Stimulated activated naive CD8-positive, alpha-beta T cell treated with anti-CD3 and anti-CD28 coated beads, Interleukin-15, amount 100 ng/mL, for 72 hours (primary cell): ENCODE measurements around the gene MRPS27.

Experiments
- ATAC-seq: fragments of 150-1000 bp; cut with Tn5 transposase; 2 replicates; pipeline ENCODE4 v1.10.0; 2021; ENCODE audit warnings: mild to moderate bottlenecking, moderate library complexity
- DNase-seq, 2 donors: peaks; one replicate each; pipeline ENCODE4 v3.0.0; 2021 to 2022
- H3K27ac Mint-ChIP-seq, 2 donors: one replicate each; pipeline ENCODE4 v1.8.0; 2022; ENCODE audit warnings: mild to moderate bottlenecking in 2 of 2, mixed read lengths in 2 of 2, moderate library complexity in 2 of 2
- H3K27me3 Mint-ChIP-seq: one replicate; pipeline ENCODE4 v1.8.0; 2022; ENCODE audit warnings: mixed read lengths
- H3K4me1 Mint-ChIP-seq: one replicate; pipeline ENCODE4 v1.8.0; 2022; ENCODE audit warnings: mild to moderate bottlenecking, mixed read lengths
- H3K4me3 Mint-ChIP-seq, 2 donors: one replicate each; pipeline ENCODE4 v1.8.0; 2022; ENCODE audit warnings: mild to moderate bottlenecking in 2 of 2, mixed read lengths in 2 of 2, moderate library complexity in 1 of 2
- H3K9me3 Mint-ChIP-seq, 2 donors: one replicate each; pipeline ENCODE4 v1.8.0; 2022; ENCODE audit warnings: mixed read lengths in 2 of 2

Gene MRPS27

DNA sequence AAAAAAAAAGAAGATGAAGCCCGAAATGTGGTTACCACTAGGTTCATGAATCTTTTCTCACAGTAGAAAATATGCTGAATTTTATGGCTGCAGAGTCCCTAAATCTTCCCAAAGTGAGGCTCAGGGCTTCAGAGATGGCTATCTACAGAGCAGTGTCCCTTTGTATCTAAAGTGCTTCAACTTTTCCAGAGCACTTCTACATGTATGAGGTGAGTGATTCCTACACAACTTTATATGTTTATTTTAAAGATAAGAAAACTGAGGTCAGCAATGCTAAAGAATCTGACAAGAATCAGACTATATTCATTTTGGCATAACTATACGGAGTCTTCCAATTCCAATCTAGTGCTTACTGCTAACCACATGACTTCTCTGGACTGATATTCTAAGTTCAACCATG lies 53.2 kb downstream of the MRPS27 start:
- peaks cover 10% of the 10 kb centered on the region for H3K4me1 Mint-ChIP-seq
- no peak for ATAC-seq
- no peak overlapping the region for H3K4me3 Mint-ChIP-seq

DNA sequence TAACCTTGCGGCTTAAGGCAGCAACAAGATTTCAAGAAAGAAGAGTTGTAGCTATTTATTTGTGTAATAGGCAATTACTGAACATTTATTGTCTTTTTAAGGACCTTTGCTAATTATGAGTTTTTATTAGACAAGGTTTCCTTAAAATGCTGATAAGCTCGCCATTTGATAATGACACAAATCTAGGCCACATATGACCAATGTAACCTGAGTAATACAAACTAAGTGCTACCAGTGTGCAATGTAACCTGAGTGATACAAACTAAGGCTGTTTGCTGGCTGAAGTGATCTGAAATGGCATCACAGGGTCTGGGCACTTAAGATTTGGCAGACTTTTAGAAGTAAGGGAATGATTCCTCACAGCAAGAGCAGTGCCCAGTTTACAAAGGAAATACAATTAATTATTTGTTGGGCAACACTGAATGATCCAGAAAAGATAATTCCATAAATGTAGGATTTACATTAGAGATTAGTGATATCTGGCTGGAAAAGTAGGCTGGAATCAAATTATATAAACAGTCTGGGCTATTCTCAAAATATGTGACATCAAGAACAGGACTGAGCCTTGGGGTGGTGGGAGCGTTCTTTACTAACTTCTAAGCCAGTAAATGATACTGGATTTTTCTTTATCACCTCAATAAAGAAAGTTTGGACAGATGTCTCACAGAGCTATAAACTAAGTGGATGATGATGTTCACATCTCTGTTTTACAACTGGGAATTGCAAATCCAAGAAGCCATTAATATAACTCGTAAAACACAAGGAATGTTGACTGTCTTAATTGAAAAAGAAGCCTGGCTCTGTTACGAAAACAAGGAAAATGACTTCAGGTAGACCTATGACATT lies 54.8 kb downstream of the MRPS27 start:
- H3K27me3 Mint-ChIP-seq: no peaks in the 10 kb centered on the region
- H3K4me3 Mint-ChIP-seq: no peak overlapping the region
- H3K9me3 Mint-ChIP-seq: no peaks in the 10 kb centered on the region
- DNase-seq (no peak), ATAC-seq (no peak)
- peaks cover 10% of the 10 kb centered on the region for H3K4me1 Mint-ChIP-seq
- H3K27ac Mint-ChIP-seq: no peak overlapping the region

More for the DNA sequence above, 53.2 kb downstream of the MRPS27 start:
- no peaks in the 10 kb centered on the region for H3K9me3 Mint-ChIP-seq
- H3K27ac Mint-ChIP-seq: no peak overlapping the region
- H3K27me3 Mint-ChIP-seq: no peaks in the 10 kb centered on the region
- DNase-seq: no peak

DNA sequence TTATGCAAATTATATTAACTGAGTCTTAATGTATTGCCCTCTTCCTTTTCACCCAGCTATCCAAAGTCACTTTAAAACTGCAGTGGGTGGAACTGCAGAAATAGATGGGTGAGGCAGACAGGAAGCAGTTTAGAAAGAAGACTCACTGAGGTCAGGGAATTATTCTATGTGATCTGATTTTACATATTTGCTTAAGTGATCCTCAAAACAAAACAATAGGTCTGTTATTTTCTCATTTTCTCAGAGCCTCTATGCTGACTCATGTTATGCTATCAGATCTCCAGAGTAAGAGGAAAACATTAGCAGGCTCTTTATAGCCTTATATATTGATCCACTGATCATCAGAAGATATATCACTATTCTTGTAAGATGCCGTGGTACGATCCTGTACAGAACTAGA lies 63.5 kb downstream of the MRPS27 start:
- Mint-ChIP-seq H3K27ac (no peak overlapping the region), H3K27me3 (no peaks in the 10 kb centered on the region), H3K4me3 (no peak overlapping the region), H3K9me3 (no peaks in the 10 kb centered on the region), H3K4me1 (peaks cover 6% of the 10 kb centered on the region)
- ATAC-seq (no peak), DNase-seq (no peak)

GRCh38 chr5:72255670-72256069 lies 64.4 kb downstream of the MRPS27 start:
- Mint-ChIP-seq H3K4me3 (no peak overlapping the region), H3K9me3 (no peaks in the 10 kb centered on the region), H3K4me1 (peaks cover 6% of the 10 kb centered on the region), H3K27me3 (no peaks in the 10 kb centered on the region), H3K27ac (no peak overlapping the region)
- ATAC-seq (no peak), DNase-seq (no peak)

DNA sequence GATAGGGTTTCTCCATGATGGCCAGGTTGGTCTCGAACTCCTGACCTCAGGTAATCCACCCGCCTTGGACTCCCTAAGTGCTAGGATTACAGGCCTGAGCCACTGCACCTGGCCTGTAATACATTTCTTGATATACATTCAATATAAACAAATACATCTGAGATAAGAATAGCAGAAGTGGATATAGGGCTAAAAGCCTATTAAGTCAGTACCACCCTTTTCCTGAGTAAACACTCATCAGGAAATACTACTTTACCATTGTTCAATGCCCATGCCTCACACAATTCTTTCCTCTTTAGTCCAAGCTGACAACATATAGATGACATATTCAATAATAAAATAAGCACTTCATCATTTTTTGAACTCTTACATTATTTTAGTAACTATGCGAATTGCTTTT lies 64.8 kb downstream of the MRPS27 start:
- Mint-ChIP-seq H3K9me3 (no peaks in the 10 kb centered on the region), H3K4me3 (no peak overlapping the region), H3K27me3 (no peaks in the 10 kb centered on the region), H3K4me1 (peaks cover 6% of the 10 kb centered on the region), H3K27ac (no peak overlapping the region)
- DNase-seq (no peak), ATAC-seq (no peak)

- Mint-ChIP-seq H3K9me3 (no peaks in the 10 kb centered on the region), H3K27me3 (no peaks in the 10 kb centered on the region), H3K4me1 (peaks cover 5% of the 10 kb centered on the region), H3K27ac (no peak overlapping the region), H3K4me3 (no peak overlapping the region)
- no peak for DNase-seq
- ATAC-seq: no peak
Observed at GRCh38 chr5:72252574-72253155, 67.4 kb downstream of the MRPS27 start.

DNA sequence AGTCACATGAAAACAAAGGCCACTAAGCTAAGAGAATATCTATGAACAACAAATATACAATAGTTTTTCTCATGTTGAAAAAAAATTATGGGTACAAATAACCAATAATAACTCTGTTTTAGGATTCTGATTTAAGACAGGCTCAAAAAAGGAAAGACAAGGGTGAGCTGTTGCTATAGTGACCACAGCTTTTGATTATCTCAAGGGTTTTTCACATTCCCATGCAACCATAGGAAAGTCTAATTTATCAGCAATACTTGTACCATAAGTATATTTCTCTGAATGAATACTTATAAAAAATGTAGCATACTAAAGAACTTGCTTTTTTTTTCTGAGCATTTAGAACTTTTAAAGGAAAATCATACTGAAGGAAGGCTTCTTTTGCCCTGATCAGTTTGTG lies 68.0 kb downstream of the MRPS27 start:
- no peak overlapping the region for H3K27ac Mint-ChIP-seq
- H3K4me1 Mint-ChIP-seq: peaks cover 4% of the 10 kb centered on the region
- DNase-seq (no peak), ATAC-seq (no peak)
- H3K27me3 Mint-ChIP-seq: no peaks in the 10 kb centered on the region
- H3K9me3 Mint-ChIP-seq: no peaks in the 10 kb centered on the region
- no peak overlapping the region for H3K4me3 Mint-ChIP-seq

DNA sequence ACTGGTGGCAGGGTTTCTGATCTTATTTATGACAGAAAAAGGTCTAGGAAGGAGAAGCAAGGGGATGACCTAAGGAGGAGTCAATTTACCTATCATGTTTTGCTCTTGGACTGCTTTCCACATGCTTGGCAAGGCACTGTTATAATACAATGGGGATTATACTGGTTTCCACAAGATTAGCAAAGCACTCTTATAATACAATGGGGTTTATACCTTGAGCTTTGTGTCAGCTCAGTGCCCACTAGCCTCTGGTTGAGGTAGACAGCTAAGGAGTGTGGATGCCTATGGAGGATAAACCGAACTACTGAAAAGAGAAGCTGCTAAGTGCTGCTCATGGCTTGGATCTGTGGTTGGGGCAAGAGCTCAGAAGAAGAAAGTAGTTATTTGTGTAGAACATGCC lies 68.7 kb downstream of the MRPS27 start:
- ATAC-seq: no peak
- H3K4me1 Mint-ChIP-seq: peaks cover 10% of the 10 kb centered on the region
- no peak overlapping the region for H3K4me3 Mint-ChIP-seq
- H3K27ac Mint-ChIP-seq: peak overlapping the region in 1 of 2 donors; percentile 28
- H3K27me3 Mint-ChIP-seq: no peaks in the 10 kb centered on the region
- no peaks in the 10 kb centered on the region for H3K9me3 Mint-ChIP-seq
- no peak for DNase-seq

DNA sequence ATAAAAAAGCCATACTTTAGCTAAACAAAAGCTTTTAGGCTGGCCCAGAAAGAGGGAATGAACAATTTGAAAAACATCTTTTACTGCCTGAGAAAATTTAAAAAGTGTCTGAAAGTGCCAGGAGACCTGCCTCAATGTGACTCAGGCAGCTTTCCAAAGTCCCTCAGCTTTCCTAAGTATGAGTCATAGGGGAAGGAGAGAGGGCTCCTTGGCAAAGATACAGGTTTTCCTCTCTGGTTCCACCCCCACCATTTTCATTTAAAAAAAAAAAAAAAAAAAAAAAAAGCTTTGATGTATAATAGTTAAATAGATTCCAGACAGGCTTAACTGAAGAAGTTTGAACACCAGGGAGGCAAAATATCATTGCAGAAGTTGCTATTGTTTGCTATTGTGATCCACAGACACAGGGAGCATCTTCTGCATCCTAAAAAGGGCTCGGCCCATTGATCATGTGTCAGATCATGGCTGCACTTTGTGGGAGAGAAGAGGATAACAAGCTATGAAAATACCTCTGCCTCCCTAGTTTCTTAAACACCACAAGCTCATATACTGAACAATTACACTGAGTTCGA lies 71.5 kb downstream of the MRPS27 start:
- H3K9me3 Mint-ChIP-seq: no peaks in the 10 kb centered on the region
- no peak for DNase-seq
- no peaks in the 10 kb centered on the region for H3K27me3 Mint-ChIP-seq
- no peak for ATAC-seq
- no peak overlapping the region for H3K27ac Mint-ChIP-seq
- no peak overlapping the region for H3K4me3 Mint-ChIP-seq
- peaks cover 29% of the 10 kb centered on the region for H3K4me1 Mint-ChIP-seq

DNA sequence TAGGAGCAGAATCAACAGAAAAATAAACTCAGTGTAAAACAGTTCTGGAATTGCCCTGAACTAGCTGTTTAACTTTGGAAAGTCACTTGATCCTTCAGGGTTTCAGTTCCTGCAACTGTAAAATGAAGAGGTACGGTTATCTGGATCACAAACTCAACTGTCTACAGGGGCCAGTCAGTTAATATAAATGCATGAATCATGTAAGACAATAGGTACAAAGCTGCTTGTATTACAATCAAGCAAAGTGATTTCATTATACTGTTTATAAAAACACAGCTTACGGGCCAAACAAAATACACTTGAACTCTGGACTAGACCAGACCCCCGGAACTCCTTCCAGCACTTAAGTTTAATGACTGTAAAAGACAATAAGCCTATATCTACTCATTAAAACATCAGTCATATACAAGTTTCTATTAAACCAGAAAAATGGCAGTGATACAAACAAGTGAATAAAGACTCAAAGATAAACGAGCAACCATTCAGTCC lies 73.0 kb downstream of the MRPS27 start:
- Mint-ChIP-seq H3K9me3 (no peaks in the 10 kb centered on the region), H3K4me3 (no peak overlapping the region), H3K4me1 (peaks cover 35% of the 10 kb centered on the region), H3K27me3 (no peaks in the 10 kb centered on the region), H3K27ac (no peak overlapping the region)
- ATAC-seq: no peak
- no peak for DNase-seq

DNA sequence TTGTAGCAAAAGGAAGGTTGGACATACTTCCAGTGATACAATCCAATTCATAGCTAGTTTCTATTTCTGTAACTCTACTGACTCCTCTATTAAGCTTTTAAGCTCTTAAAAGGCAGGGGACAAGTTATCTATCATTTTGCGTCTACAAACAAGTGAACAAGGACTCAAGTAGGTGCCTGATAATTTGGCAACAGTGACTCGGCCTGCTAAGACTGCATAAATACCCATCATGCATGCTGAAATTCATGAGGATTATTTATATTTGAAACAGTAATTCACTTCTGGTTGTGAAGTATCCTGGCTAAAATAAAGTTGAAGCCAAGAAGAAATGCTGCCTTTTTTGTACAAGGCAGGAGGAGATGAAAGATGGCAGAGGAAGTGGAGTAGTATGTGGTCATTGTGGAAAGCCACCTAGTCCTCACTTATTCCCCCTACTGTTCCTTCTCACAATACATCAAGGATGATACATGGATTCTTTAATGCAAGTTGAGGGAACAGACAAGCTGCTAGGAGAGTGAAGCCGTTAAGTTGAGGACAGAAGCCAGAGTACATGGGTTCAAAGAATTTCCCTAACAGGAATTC lies 74.0 kb downstream of the MRPS27 start:
- ATAC-seq (peak; percentile 74), DNase-seq (no peak)
- Mint-ChIP-seq H3K4me1 (peaks cover 35% of the 10 kb centered on the region), H3K27ac (no peak overlapping the region), H3K9me3 (no peaks in the 10 kb centered on the region), H3K27me3 (no peaks in the 10 kb centered on the region), H3K4me3 (no peak overlapping the region)

- H3K9me3 Mint-ChIP-seq: no peaks in the 10 kb centered on the region
- no peaks in the 10 kb centered on the region for H3K27me3 Mint-ChIP-seq
- no peak for ATAC-seq
- no peak overlapping the region for H3K4me3 Mint-ChIP-seq
- no peak overlapping the region for H3K27ac Mint-ChIP-seq
- H3K4me1 Mint-ChIP-seq: peaks cover 35% of the 10 kb centered on the region
- no peak for DNase-seq
Observed at GRCh38 chr5:72245546-72245945, 74.5 kb downstream of the MRPS27 start.

- peaks cover 35% of the 10 kb centered on the region for H3K4me1 Mint-ChIP-seq
- H3K27me3 Mint-ChIP-seq: no peaks in the 10 kb centered on the region
- no peaks in the 10 kb centered on the region for H3K9me3 Mint-ChIP-seq
- no peak overlapping the region for H3K27ac Mint-ChIP-seq
- peak; percentile 54 for ATAC-seq
- no peak for DNase-seq
- H3K4me3 Mint-ChIP-seq: no peak overlapping the region
Observed at GRCh38 chr5:72244862-72245371, 75.1 kb downstream of the MRPS27 start.

GRCh38 chr5:72243706-72244105 lies 76.3 kb downstream of the MRPS27 start:
- no peak for ATAC-seq
- no peaks in the 10 kb centered on the region for H3K27me3 Mint-ChIP-seq

GRCh38 chr5:72242796-72243475 lies 77.1 kb downstream of the MRPS27 start:
- H3K27me3 Mint-ChIP-seq: no peaks in the 10 kb centered on the region
- peaks cover 35% of the 10 kb centered on the region for H3K4me1 Mint-ChIP-seq
- no peak overlapping the region for H3K4me3 Mint-ChIP-seq
- H3K9me3 Mint-ChIP-seq: no peaks in the 10 kb centered on the region
- DNase-seq (no peak), ATAC-seq (no peak)
- H3K27ac Mint-ChIP-seq: no peak overlapping the region

More at GRCh38 chr5:72243706-72244105, 76.3 kb downstream of the MRPS27 start:
- H3K4me1 Mint-ChIP-seq: peaks cover 35% of the 10 kb centered on the region
- no peak overlapping the region for H3K27ac Mint-ChIP-seq
- no peak for DNase-seq
- H3K9me3 Mint-ChIP-seq: no peaks in the 10 kb centered on the region
- no peak overlapping the region for H3K4me3 Mint-ChIP-seq
